Caco-2 (cell line): Measurements from ENCODE around the gene CLDN22. TPM values are rescaled to one million over a fixed set of nuclear protein-coding genes. Genes with fewer than 3 reads are reported as not detected.
A peak's percentile ranks its signal among the peaks of the same experiment; 100 is the strongest.

Experiments
- BruUV-seq: library from RNA; stranded (reverse); fragments of 400-500 nt; replicated peaks from 2 replicates; lab custom pipeline; 2021; lab: Mats Ljungman, UMichigan
- CTCF ChIA-PET: fragments of 300-600 bp; sonication (Branson Sonifier 250); formaldehyde crosslinking; loops from one replicate; lab custom pipeline; 2022; ENCODE audit warnings: antibody characterized with exemption; lab: Charles Lee
- POLR2A ChIA-PET: fragments of 300-600 bp; sonication (Branson Sonifier 250); formaldehyde crosslinking; loops from one replicate; lab custom pipeline; 2022; ENCODE audit warnings: antibody characterized with exemption; lab: Charles Lee
- DNase-seq, 2 experiments: peaks; one replicate each; pipeline versions ENCODE4 v3.0.0 to v3.0.0-alpha.2; 2020 to 2022
- H3K27me3 ChIP-seq: replicated peaks from 2 replicates; pipeline ENCODE4 v1.6.0; 2011; ENCODE audit warnings: low read length; ENCODE audit not compliant: control insufficient read depth, insufficient read depth
- H3K36me3 ChIP-seq: 2 replicates; pipeline ENCODE4 v1.5.1; 2011; ENCODE audit warnings: low read length; ENCODE audit not compliant: control insufficient read depth, insufficient read depth
- H3K4me1 ChIP-seq: fragments of 250-450 bp; sonication (Bioruptor Pico); 2 replicates; pipeline ENCODE4 v1.5.1; 2020; ENCODE audit warnings: mild to moderate bottlenecking
- H3K4me3 ChIP-seq: 2 replicates; pipeline ENCODE4 v1.5.1; 2011; ENCODE audit warnings: low read depth, mild to moderate bottlenecking, control low read depth, low read length
- H3K9me3 ChIP-seq: fragments of 250-450 bp; sonication (Bioruptor Pico); 2 replicates; pipeline ENCODE4 v1.5.1; 2020; ENCODE audit warnings: mild to moderate bottlenecking, moderate library complexity
- H3K27ac Mint-ChIP-seq: one replicate; pipeline ENCODE4 v1.8.0; 2022; ENCODE audit warnings: mixed read lengths; ENCODE audit not compliant: unreplicated experiment
- H3K27me3 Mint-ChIP-seq: one replicate; pipeline ENCODE4 v1.8.0; 2022; ENCODE audit warnings: mixed read lengths; ENCODE audit not compliant: insufficient read depth, unreplicated experiment
- H3K36me3 Mint-ChIP-seq: one replicate; pipeline ENCODE4 v1.8.0; 2022; ENCODE audit warnings: mild to moderate bottlenecking, mixed read lengths; ENCODE audit not compliant: insufficient read depth, unreplicated experiment
- H3K4me1 Mint-ChIP-seq: one replicate; pipeline ENCODE4 v1.8.0; 2022; ENCODE audit warnings: low read depth, mixed read lengths; ENCODE audit not compliant: unreplicated experiment
- H3K4me3 Mint-ChIP-seq: one replicate; pipeline ENCODE4 v1.8.0; 2022; ENCODE audit warnings: mild to moderate bottlenecking, moderate library complexity, mixed read lengths; ENCODE audit not compliant: unreplicated experiment
- H3K9me3 Mint-ChIP-seq: one replicate; pipeline ENCODE4 v1.8.0; 2022; ENCODE audit warnings: mixed read lengths; ENCODE audit not compliant: unreplicated experiment
- CTCF ChIP-seq, 2 experiments: fragments of 200-600 bp in 1 of 2; IDR thresholded peaks; 1 replicate in 1 of 2; 2 replicates in 1 of 2; pipeline versions ENCODE4 v1.5.1 to v1.8.0; 2011 to 2022; ENCODE audit warnings: antibody characterized with exemption in 1 of 2, control low read depth in 1 of 2, inconsistent platforms in 1 of 2, low read depth in 1 of 2, low read length in 1 of 2, mild to moderate bottlenecking in 1 of 2, moderate library complexity in 1 of 2; ENCODE audit not compliant: insufficient read depth in 1 of 2, severe bottlenecking in 1 of 2, unreplicated experiment in 1 of 2
- intact Hi-C: fragments of 100-400 bp; cut with micrococcal nuclease; formaldehyde crosslinking; loops from one replicate; pipeline ENCODE4 v1.10.0; 2022; ENCODE audit not compliant: unreplicated experiment
- total RNA-seq: library from RNA; stranded (reverse); gene quantifications from 2 replicates; pipeline ENCODE4 v1.2.3, GENCODE V29; 2022

The CLDN22 gene
- total RNA-seq, 1 experiment from 2014 or later = not detected

- H3K4me3 ChIP-seq = no peak overlapping the region
- TF ChIP-seq CTCF (IDR thresholded peaks at IDR 0.05; ENCODE audit: insufficient read depth in 1 of 2, low read depth in 1 of 2, low read length in 1 of 2, severe bottlenecking in 1 of 2, unreplicated experiment in 1 of 2) = no peak
- CTCF ChIA-PET = no interaction called here
- no peaks in the 10 kb centered on the region for H3K27me3 ChIP-seq
- H3K36me3 Mint-ChIP-seq = peaks cover 13% of the 10 kb centered on the region
- peak in 1 of 2 experiments; percentile 22 for DNase-seq
- no peak overlapping the region for H3K4me3 Mint-ChIP-seq
- H3K4me1 Mint-ChIP-seq = peaks cover 12% of the 10 kb centered on the region
- no peaks in the 10 kb centered on the region for H3K27me3 Mint-ChIP-seq
- H3K9me3 Mint-ChIP-seq = peaks cover 12% of the 10 kb centered on the region
- H3K9me3 ChIP-seq = no peaks in the 10 kb centered on the region; the same call in 1 of the 2 replicates
- POLR2A ChIA-PET = no interaction called here
- BruUV-seq = no TSS peak
- intact Hi-C loops = no loop called here
- H3K4me1 ChIP-seq = peaks cover 22% of the 10 kb centered on the region; the same call in 1 of the 2 replicates
- no peak overlapping the region for H3K27ac Mint-ChIP-seq
- H3K36me3 ChIP-seq = no peaks in the 10 kb centered on the region
These were observed 13.9 kb upstream of the CLDN22 start for GRCh38 chr4:183333983-183334382.

GRCh38 chr4:183333202-183333601, 13.1 kb upstream of the CLDN22 start:
- no peak for DNase-seq
- BruUV-seq = no TSS peak
- ChIA-PET CTCF (no interaction called here), POLR2A (no interaction called here)
- Mint-ChIP-seq H3K27me3 (no peaks in the 10 kb centered on the region), H3K36me3 (peaks cover 17% of the 10 kb centered on the region), H3K4me3 (no peak overlapping the region), H3K4me1 (peaks cover 20% of the 10 kb centered on the region), H3K9me3 (peaks cover 15% of the 10 kb centered on the region), H3K27ac (no peak overlapping the region)
- no peak for TF ChIP-seq CTCF (IDR thresholded peaks at IDR 0.05; ENCODE audit: insufficient read depth in 1 of 2, low read depth in 1 of 2, low read length in 1 of 2, severe bottlenecking in 1 of 2, unreplicated experiment in 1 of 2)
- H3K9me3 ChIP-seq = no peaks in the 10 kb centered on the region; the same call in 1 of the 2 replicates
- no peaks in the 10 kb centered on the region for H3K36me3 ChIP-seq
- peaks cover 22% of the 10 kb centered on the region; the same call in 1 of the 2 replicates for H3K4me1 ChIP-seq
- intact Hi-C loops = no loop called here
- no peak overlapping the region for H3K4me3 ChIP-seq
- no peaks in the 10 kb centered on the region for H3K27me3 ChIP-seq

- BruUV-seq = no TSS peak
- intact Hi-C loops = no loop called here
These were observed 12.4 kb upstream of the CLDN22 start for GRCh38 chr4:183332447-183332846.

More at GRCh38 chr4:183332447-183332846, 12.4 kb upstream of the CLDN22 start:
- Histone ChIP-seq H3K4me3 (no peak overlapping the region), H3K27me3 (no peaks in the 10 kb centered on the region), H3K9me3 (no peaks in the 10 kb centered on the region; the same call in 1 of the 2 replicates), H3K4me1 (peaks cover 22% of the 10 kb centered on the region; the same call in 1 of the 2 replicates), H3K36me3 (no peaks in the 10 kb centered on the region)
- POLR2A ChIA-PET = no interaction called here
- Mint-ChIP-seq H3K27me3 (no peaks in the 10 kb centered on the region), H3K27ac (no peak overlapping the region), H3K36me3 (peaks cover 18% of the 10 kb centered on the region), H3K4me1 (peaks cover 20% of the 10 kb centered on the region), H3K4me3 (no peak overlapping the region), H3K9me3 (peaks cover 15% of the 10 kb centered on the region)
- no peak for TF ChIP-seq CTCF (IDR thresholded peaks at IDR 0.05; ENCODE audit: insufficient read depth in 1 of 2, low read depth in 1 of 2, low read length in 1 of 2, severe bottlenecking in 1 of 2, unreplicated experiment in 1 of 2)
- CTCF ChIA-PET = no interaction called here
- no peak for DNase-seq
